NB4 (cell line): Measurements from ENCODE around the gene ZNF784.

Experiments used
- CTCF ChIP-seq: IDR thresholded peaks from one replicate; pipeline ENCODE4 v1.5.1; 2012; ENCODE audit warnings: low read depth, low read length
- MAX ChIP-seq: IDR thresholded peaks from 2 replicates; pipeline ENCODE4 v1.6.1; 2011; ENCODE audit warnings: low read depth, low read length
- POLR2A ChIP-seq: IDR thresholded peaks from 2 replicates; pipeline ENCODE4 v1.6.1; 2011; ENCODE audit warnings: mild to moderate bottlenecking; ENCODE audit not compliant: insufficient read length; ENCODE audit errors: extremely low read depth

DNA sequence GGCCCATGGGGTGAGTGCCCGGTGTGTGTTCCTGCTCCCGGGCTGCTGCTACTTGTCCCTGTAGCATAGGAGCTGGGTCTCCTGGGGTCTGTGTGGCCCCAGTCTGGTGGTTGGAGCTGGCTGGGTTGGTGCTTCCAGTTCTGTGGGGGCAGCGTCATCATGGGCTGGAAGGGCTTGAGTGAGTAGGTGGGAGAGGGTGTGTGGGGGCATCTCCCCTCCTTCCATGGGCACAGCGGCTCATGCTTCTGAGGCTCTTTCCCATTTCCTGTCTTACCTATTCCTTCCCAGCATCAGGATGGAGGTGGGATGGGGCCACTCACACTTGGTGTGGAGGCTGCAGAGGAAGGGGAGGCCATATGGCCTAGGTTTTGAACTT, 42.6 kb upstream of the ZNF784 start:
- TF ChIP-seq CTCF (no peak), POLR2A (no peak), MAX (no peak)
